Measurements from ENCODE around the gene SERP2. TPM values are rescaled to one million over a fixed set of nuclear protein-coding genes. Genes with fewer than 3 reads are reported as not detected.

Gene SERP2
- total and polyA plus RNA-seq, 8 donors, result 1.2 to 13.8 (median 1.9) TPM

- 66 to 70% methylated on average over 5 of the region's 5 CpGs for WGBS, 2 donors
- FAIRE-seq, result no peak
Measured at GRCh38 chr13:44368599-44369368, 4.8 kb upstream of the SERP2 start.

GRCh38 chr13:44371421-44371820, 2.2 kb upstream of the SERP2 start:
- no peak for FAIRE-seq
- intact Hi-C loops (cut with DNase I), result no loop called here

More at GRCh38 chr13:44368599-44369368, 4.8 kb upstream of the SERP2 start:
- no peaks in the 10 kb centered on the region for H3K36me3 ChIP-seq
- DNase-seq, result no peak
- H3K4me3 ChIP-seq, result no peak overlapping the region
- intact Hi-C loops (cut with DNase I), result no loop called here
- H3K9me3 ChIP-seq, result no peaks in the 10 kb centered on the region
- no peak for TF ChIP-seq CTCF (IDR thresholded peaks at IDR 0.05)
- H3K27me3 ChIP-seq, result no peaks in the 10 kb centered on the region
- no peaks in the 10 kb centered on the region for H3K4me1 ChIP-seq
- ATAC-seq, result no peak
- H3K27ac ChIP-seq, result no peak overlapping the region

GRCh38 chr13:44373247-44373600, 400 bp upstream of the SERP2 start:
- Histone ChIP-seq H3K4me1 (no peaks in the 10 kb centered on the region), H3K9me3 (no peaks in the 10 kb centered on the region), H3K27me3 (no peaks in the 10 kb centered on the region), H3K4me3 (peak overlapping the region; percentile 23 to 51 (median 45)), H3K27ac (no peak overlapping the region), H3K36me3 (no peaks in the 10 kb centered on the region)
- intact Hi-C loops (cut with DNase I), result no loop called here
- FAIRE-seq (no peak), DNase-seq (peak in 1 of 6 donors; percentile 58), ATAC-seq (peak in 3 of 4 donors; percentile 16 to 40 (median 38))
- 44 to 45% methylated on average over 27 to 29 of the region's 29 CpGs for WGBS, 2 donors
- TF ChIP-seq CTCF (IDR thresholded peaks at IDR 0.05), result no peak

More at GRCh38 chr13:44371421-44371820, 2.2 kb upstream of the SERP2 start:
- no peak for ATAC-seq
- WGBS, 2 donors, result 75 to 81% methylated on average over 3 of the region's 3 CpGs
- DNase-seq, result no peak
- Histone ChIP-seq H3K27ac (no peak overlapping the region), H3K4me3 (no peak overlapping the region), H3K9me3 (no peaks in the 10 kb centered on the region), H3K27me3 (no peaks in the 10 kb centered on the region), H3K36me3 (no peaks in the 10 kb centered on the region), H3K4me1 (no peaks in the 10 kb centered on the region)
- TF ChIP-seq CTCF (IDR thresholded peaks at IDR 0.05), result no peak

- ATAC-seq (peak in 3 of 4 donors; percentile 13 to 56 (median 43)), FAIRE-seq (no peak), DNase-seq (no peak)
- no peaks in the 10 kb centered on the region for H3K27me3 ChIP-seq
- TF ChIP-seq CTCF (IDR thresholded peaks at IDR 0.05), result no peak
- H3K4me1 ChIP-seq, result no peaks in the 10 kb centered on the region
- intact Hi-C loops (cut with DNase I), result no loop called here
- no peaks in the 10 kb centered on the region for H3K36me3 ChIP-seq
- 48 to 60% methylated on average over 10 of the region's 10 CpGs for WGBS, 2 donors
- peak overlapping the region in 3 of 4 donors; percentile 41 to 51 (median 49) for H3K4me3 ChIP-seq
- H3K27ac ChIP-seq, result peak overlapping the region in 1 of 4 donors; percentile 37
- H3K9me3 ChIP-seq, result no peaks in the 10 kb centered on the region
Measured at GRCh38 chr13:44374348-44374712, 706 bp downstream of the SERP2 start.

GRCh38 chr13:44378277-44378676, 4.7 kb downstream of the SERP2 start:
- intact Hi-C loops (cut with DNase I), result no loop called here
- Histone ChIP-seq H3K4me3 (no peak overlapping the region), H3K27ac (no peak overlapping the region), H3K9me3 (no peaks in the 10 kb centered on the region), H3K36me3 (no peaks in the 10 kb centered on the region), H3K27me3 (no peaks in the 10 kb centered on the region), H3K4me1 (peaks cover 0 to 2% (median 0%) of the 10 kb centered on the region in 3 donors)
- ATAC-seq, result no peak
- DNase-seq, result no peak
- no peak for FAIRE-seq
- 36 to 42% methylated on average over 3 of the region's 3 CpGs for WGBS, 2 donors
- no peak for TF ChIP-seq CTCF (IDR thresholded peaks at IDR 0.05)

Data from pancreas (tissue), 10 donors.